Measurements from ENCODE around the gene IGFL4.

Gene IGFL4

DNA sequence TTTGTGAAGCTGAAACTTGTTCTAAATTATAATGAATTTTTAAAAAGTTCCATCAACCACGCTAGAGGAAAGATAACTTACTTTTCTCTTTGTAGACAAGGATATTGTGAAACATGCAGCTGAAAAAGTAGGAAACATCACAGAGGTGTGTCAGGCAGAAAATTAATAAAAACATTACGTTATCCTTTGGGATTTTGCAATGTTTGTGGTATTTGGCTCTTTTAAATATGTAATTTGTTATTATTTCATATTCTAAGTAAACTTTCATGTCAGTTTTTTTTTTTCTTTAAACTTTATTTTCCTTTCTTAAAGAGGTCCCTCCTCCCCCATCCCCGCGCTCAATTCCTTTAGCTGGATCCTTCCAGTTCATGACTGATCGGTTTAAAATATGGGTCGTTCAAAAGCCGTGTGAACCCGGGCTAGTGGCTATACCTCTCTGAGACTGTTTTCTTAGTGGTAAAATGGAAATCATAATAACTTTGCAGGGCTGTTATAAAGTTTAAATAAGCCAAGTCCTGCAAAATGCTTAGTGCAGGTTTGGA, 46.3 kb downstream of the IGFL4 start:
- no peak for DNase-seq (ENCODE audit: low spot score)

DNA sequence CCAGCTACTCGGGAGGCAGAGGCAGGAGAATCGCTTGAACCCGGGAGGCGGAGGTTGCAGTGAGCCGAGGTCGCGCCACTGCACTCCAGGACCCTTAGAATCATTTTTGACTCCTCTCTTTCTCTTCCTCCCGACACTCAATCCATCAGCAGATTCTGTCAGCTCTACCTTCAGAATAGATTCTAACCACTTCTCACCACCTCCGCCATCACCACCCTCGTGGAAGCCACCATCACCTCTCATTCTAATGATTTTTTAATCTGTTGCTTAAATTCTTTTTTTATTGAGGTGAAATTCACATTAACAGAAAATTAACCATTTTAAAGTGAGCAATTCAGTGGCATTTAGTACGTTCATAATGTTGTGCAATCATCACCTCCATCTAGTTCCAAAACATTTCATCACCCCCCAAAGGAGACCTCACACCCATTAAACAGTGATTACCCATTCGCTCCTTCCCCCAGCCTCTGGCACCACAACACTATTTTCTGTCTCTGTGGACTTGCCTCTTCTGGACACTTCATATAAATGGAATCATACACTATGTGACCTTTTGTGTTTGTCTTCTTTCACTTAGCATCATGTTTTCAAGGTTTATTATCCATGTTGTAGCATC, 50.6 kb downstream of the IGFL4 start:
- no peak for DNase-seq (ENCODE audit: low spot score)

All from HuH-7 (cell line).